Peyer's patch (tissue), 4 donors: ENCODE results near the gene ADGRB3.

Experiments
- POLR2A ChIP-seq, 2 donors: fragments of 450-650 bp; IDR thresholded peaks; one replicate each; pipeline ENCODE4 v1.5.1; 2017; ENCODE audit warnings: antibody characterized with exemption in 2 of 2, mild to moderate bottlenecking in 2 of 2, moderate library complexity in 2 of 2
- TF ChIP-seq, protein P1 (sequence below), 6 experiments: fragments of 450-650 bp in 4 of 6; fragments of 200-600 bp in 2 of 6; sonication (generic) in 1 of 6; IDR thresholded peaks; one replicate each; pipeline ENCODE4 v1.5.1; 2017 to 2019; ENCODE audit warnings: antibody characterized with exemption in 6 of 6, mild to moderate bottlenecking in 3 of 6, moderate library complexity in 1 of 6

DNA sequence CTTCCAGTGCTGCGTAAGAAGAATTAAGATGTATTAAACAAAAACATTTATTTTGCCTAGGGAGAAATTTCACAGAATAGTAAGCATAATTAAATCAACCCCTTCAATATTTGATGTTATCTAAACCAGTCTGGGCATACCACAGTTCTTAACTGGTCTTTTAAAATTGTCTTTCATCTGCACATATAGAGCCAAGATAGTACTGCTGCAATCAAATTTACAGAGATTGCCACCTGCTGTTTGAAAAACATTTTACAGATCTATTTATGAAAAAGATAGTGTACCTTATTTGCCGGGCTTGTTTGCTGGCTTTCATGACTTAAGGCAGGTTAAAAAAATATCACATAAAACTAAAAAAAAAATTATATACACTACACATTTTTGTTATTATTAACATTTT, 323.2 kb downstream of the ADGRB3 start:
- TF ChIP-seq, protein P1, sequence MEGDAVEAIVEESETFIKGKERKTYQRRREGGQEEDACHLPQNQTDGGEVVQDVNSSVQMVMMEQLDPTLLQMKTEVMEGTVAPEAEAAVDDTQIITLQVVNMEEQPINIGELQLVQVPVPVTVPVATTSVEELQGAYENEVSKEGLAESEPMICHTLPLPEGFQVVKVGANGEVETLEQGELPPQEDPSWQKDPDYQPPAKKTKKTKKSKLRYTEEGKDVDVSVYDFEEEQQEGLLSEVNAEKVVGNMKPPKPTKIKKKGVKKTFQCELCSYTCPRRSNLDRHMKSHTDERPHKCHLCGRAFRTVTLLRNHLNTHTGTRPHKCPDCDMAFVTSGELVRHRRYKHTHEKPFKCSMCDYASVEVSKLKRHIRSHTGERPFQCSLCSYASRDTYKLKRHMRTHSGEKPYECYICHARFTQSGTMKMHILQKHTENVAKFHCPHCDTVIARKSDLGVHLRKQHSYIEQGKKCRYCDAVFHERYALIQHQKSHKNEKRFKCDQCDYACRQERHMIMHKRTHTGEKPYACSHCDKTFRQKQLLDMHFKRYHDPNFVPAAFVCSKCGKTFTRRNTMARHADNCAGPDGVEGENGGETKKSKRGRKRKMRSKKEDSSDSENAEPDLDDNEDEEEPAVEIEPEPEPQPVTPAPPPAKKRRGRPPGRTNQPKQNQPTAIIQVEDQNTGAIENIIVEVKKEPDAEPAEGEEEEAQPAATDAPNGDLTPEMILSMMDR (IDR thresholded peaks at IDR 0.05), result no peak
- no peak for TF ChIP-seq POLR2A (IDR thresholded peaks at IDR 0.05)
